Left ventricle myocardium superior (tissue), 1 donor: ENCODE measurements around the gene SYCP1. TPM values are rescaled to one million over a fixed set of nuclear protein-coding genes. Genes with fewer than 3 reads are reported as not detected.

Source experiments
- ATAC-seq: fragments of 200-7000 bp; cut with Tn5 transposase; one replicate; pipeline ENCODE4 v1.9.1; 2020; ENCODE audit warnings: mild to moderate bottlenecking, moderate library complexity
- DNase-seq: peaks from one replicate; pipeline ENCODE4 v3.0.0-alpha.2; 2020
- intact Hi-C: fragments of 100-400 bp; cut with micrococcal nuclease; formaldehyde crosslinking; loops from one replicate; pipeline ENCODE4 v1.11.0; 2022
- total RNA-seq: library from RNA; stranded (reverse); fragmentation: NEBNext Ultra II Directional; extraction: Animal tissue kit (Norgen Biotek cat#: 25700); gene quantifications from one replicate; pipeline ENCODE4 v1.2.1, GENCODE V29; 2021
- donor health status: DM: no; HTN: yes; CAD: no; lungs with severe emphysema.

SYCP1 gene
- total RNA-seq, 1 donor from 2014 or later: not detected

DNA sequence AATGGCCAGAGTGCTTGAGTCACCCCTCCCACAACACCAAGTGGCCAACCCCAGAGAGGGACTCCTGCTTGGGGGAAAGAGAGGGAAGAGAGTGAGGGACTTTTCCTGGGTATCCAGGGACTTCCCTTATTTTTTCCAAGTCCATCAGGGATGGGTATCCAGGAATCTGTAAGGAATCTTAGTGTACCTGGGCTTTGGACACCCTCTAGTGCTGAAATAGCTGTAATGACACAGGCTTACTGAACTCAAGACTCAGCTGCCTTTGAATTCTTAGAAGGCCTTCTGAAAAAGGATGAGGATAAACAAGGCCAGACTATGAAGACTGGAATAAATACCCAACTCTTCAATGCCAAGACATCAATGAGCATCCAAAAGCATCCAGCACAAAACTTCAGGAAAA is 187.0 kb downstream of the SYCP1 start:
- intact Hi-C loops: no loop called here
- DNase-seq: no peak
- ATAC-seq: no peak

Other genes with a start within 250 kb of the SYCP1 start
- 4.2 TPM for gene DENND2C, start 184.8 kb upstream of the SYCP1 start, total RNA-seq
- gene AMPD1, start 159.3 kb upstream of the SYCP1 start, total RNA-seq: 0.10 TPM
- gene NRAS, start 138.1 kb upstream of the SYCP1 start, total RNA-seq: 6.9 TPM
- 923 TPM for gene CSDE1, start 96.9 kb upstream of the SYCP1 start, total RNA-seq
- gene SIKE1, start 74.2 kb upstream of the SYCP1 start, total RNA-seq: 29.3 TPM
- gene TSHB, start 175.0 kb downstream of the SYCP1 start, total RNA-seq: not detected
- gene TSPAN2, start 234.6 kb downstream of the SYCP1 start, total RNA-seq: 6.2 TPM